Measurements from ENCODE around the gene SREBF1. TPM values are rescaled to one million over a fixed set of nuclear protein-coding genes. Genes with fewer than 3 reads are reported as not detected.

SREBF1 gene
- total RNA-seq, 3 donors from 2014 or later = 161 to 179 (median 170) TPM

DNA sequence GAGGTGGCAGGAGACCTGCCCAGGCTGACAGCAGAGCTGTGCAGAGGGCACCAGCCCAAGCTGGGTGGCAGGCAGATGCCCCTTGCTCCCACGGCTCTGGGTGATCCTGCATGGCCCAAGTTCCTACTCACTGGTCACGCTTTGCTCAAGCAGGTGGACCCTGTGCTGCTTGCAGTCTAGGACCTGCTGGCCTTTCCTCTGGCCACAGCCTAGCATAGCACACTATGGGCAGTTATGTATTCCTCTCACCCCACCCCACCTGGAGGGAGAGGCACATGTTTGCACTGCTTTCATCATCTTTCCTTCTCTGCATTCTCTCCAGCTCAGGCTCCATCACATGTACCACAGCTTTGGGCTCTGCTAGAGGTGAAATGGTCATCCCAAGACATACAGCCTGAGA, 19.6 kb upstream of the SREBF1 start:
- ATAC-seq (no peak), DNase-seq (no peak)
- peaks cover 3% of the 10 kb centered on the region for H3K4me1 ChIP-seq (ENCODE audit: low read depth)
- intact Hi-C loops (cut with DNase I, micrococcal nuclease) = no loop called here
- no peak overlapping the region for H3K4me3 ChIP-seq
- no peak for TF ChIP-seq CTCF (IDR thresholded peaks at IDR 0.05)
- no peaks in the 10 kb centered on the region for H3K36me3 ChIP-seq (ENCODE audit: low read depth)
- no peaks in the 10 kb centered on the region for H3K9me3 ChIP-seq

DNA sequence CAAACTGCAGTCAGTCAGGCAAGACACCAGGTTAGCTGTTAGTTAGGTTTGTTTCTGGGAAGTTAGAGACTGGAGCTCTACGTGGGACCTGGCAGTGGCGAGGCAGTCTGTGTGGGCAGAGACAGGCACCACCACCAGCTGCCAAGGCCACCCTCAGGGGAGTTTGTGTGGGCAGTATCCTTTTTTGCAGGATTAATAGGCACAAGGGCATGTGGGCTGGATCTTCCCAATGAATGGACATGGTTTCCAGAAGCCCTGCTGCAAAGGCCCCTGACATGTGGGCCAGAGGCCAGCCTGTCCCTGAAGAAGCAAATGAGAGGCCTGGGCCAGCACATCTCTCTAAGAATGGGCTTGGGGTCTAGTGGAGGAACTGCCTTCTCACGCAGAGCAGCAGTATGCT, 19.2 kb upstream of the SREBF1 start:
- TF ChIP-seq CTCF (IDR thresholded peaks at IDR 0.05) = no peak
- Histone ChIP-seq H3K36me3 (ENCODE audit: low read depth) (no peaks in the 10 kb centered on the region), H3K4me1 (ENCODE audit: low read depth) (peaks cover 3% of the 10 kb centered on the region), H3K9me3 (no peaks in the 10 kb centered on the region), H3K4me3 (no peak overlapping the region)
- intact Hi-C loops (cut with DNase I, micrococcal nuclease) = no loop called here
- ATAC-seq = no peak
- DNase-seq = no peak

GRCh38 chr17:17853811-17854447, 17.1 kb upstream of the SREBF1 start:
- Histone ChIP-seq H3K4me3 (no peak overlapping the region), H3K4me1 (ENCODE audit: low read depth) (peaks cover 13% of the 10 kb centered on the region), H3K9me3 (no peaks in the 10 kb centered on the region), H3K36me3 (ENCODE audit: low read depth) (no peaks in the 10 kb centered on the region)
- DNase-seq (no peak), ATAC-seq (no peak)
- intact Hi-C loops (cut with DNase I, micrococcal nuclease) = no loop called here
- no peak for TF ChIP-seq CTCF (IDR thresholded peaks at IDR 0.05)

DNA sequence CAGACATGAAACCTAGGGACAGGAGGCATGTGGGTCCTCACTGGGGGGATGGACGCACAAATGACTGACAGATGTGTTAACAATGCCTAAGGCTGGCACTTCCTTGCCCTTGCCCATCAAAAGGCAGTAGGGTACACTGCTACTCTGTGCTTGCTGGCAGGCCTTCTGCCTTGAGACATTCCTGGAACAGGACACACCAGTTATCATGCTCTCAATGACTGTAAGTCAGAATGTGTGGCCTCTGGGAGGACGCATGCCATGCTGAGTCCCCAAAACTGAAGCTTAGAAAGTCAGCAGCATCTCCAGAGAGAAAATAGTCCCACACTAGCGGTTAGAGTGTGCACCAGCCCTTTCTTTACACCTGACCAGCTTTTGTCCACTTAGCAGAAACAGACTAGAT, 16.1 kb upstream of the SREBF1 start:
- TF ChIP-seq CTCF (IDR thresholded peaks at IDR 0.05) = no peak
- no peaks in the 10 kb centered on the region for H3K9me3 ChIP-seq
- no peaks in the 10 kb centered on the region for H3K36me3 ChIP-seq (ENCODE audit: low read depth)
- DNase-seq (no peak), ATAC-seq (no peak)
- H3K4me3 ChIP-seq = no peak overlapping the region
- peaks cover 14% of the 10 kb centered on the region for H3K4me1 ChIP-seq (ENCODE audit: low read depth)
- intact Hi-C loops (cut with DNase I, micrococcal nuclease) = no loop called here

DNA sequence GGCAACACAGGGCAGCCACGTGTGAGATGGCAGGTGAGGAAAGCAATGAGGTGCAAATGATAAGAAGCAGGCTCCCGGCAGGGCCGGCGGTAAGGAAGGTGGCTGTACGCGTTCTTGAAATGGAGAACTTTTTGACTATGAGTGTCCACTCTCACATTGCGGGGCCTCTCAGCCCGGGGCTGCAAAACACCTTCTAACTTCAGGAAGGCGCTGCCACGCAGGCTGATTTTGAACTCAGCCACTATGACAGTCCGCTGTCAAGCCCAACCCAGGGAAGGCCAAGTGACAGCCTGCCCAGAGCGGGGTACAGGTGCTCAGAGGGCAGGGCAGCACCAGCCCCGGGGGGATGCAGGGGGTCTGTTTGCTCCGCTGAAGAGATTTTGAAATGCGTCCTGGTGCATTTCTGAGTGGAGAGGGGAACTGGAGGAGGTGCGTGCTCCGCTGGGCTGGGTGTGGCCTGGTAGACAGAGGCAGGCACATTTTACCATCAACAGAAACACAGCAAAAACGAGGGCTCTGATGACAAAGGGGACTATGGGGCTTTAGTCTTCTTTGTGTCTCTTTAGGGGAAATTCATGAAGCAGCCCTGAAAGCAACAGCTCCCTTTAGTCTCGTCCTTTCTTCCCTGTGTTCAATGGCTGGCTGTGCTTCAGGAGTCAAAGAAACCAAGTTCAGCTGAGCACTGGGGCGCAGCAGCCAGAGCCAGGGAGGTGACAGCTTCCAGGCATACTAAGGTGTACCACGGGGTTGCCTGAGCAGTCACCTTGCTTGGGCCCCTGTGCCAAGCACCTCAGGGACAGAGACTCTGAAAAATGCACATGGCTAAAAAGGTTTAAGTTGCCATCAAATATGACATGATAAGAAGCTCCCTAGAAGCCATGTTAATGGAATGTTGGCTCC, 14.6 kb upstream of the SREBF1 start:
- DNase-seq (peak in 1 of 3 donors; percentile 4), ATAC-seq (no peak)
- H3K4me1 ChIP-seq (ENCODE audit: low read depth) = peaks cover 14% of the 10 kb centered on the region
- TF ChIP-seq CTCF (IDR thresholded peaks at IDR 0.05) = no peak
- no peak overlapping the region for H3K4me3 ChIP-seq
- no peaks in the 10 kb centered on the region for H3K36me3 ChIP-seq (ENCODE audit: low read depth)
- intact Hi-C loops (cut with DNase I, micrococcal nuclease) = no loop called here
- no peaks in the 10 kb centered on the region for H3K9me3 ChIP-seq
